ENCODE measurements around the gene ALDH1L1.

DNA sequence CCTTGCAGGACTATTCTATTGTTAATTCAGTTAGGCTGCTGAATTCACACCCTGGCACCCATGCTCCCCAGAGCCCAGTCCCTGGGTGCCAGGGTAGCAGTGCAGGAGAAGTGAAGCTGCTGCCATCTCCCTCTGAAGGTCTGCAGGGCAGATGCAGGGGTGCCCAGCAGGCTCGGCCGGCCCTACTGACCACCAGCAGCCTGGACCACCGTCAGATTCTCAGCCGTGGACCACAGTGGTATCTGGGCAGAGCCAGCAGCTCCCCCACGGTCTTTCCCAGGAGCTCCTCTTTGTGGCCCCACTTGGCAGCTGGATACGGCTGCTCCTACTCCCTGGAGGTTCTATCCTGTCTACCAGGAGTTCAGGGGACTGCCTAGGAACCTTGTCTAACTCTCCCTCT, 46.8 kb downstream of the ALDH1L1 start:
- TF ChIP-seq, protein P1, sequence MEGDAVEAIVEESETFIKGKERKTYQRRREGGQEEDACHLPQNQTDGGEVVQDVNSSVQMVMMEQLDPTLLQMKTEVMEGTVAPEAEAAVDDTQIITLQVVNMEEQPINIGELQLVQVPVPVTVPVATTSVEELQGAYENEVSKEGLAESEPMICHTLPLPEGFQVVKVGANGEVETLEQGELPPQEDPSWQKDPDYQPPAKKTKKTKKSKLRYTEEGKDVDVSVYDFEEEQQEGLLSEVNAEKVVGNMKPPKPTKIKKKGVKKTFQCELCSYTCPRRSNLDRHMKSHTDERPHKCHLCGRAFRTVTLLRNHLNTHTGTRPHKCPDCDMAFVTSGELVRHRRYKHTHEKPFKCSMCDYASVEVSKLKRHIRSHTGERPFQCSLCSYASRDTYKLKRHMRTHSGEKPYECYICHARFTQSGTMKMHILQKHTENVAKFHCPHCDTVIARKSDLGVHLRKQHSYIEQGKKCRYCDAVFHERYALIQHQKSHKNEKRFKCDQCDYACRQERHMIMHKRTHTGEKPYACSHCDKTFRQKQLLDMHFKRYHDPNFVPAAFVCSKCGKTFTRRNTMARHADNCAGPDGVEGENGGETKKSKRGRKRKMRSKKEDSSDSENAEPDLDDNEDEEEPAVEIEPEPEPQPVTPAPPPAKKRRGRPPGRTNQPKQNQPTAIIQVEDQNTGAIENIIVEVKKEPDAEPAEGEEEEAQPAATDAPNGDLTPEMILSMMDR (IDR thresholded peaks at IDR 0.05; ENCODE audit: control extremely low read depth in 1 of 3, insufficient read depth in 1 of 3, low read depth in 1 of 3, low read length in 3 of 3), result no peak
- TF ChIP-seq EZH2 (IDR thresholded peaks at IDR 0.05; ENCODE audit: low read depth, low read length, severe bottlenecking), result no peak
- TF ChIP-seq CEBPB (IDR thresholded peaks at IDR 0.05; ENCODE audit: low read depth, low read length), result no peak
- TF ChIP-seq POLR2A (IDR thresholded peaks at IDR 0.05; ENCODE audit: control extremely low read depth in 1 of 2, low read depth in 2 of 2, low read length in 2 of 2), result no peak
- TF ChIP-seq MAFK (IDR thresholded peaks at IDR 0.05; ENCODE audit: low read depth, low read length), result no peak
- TF ChIP-seq EP300 (IDR thresholded peaks at IDR 0.05; ENCODE audit: borderline replicate concordance in 1 of 2, low read depth in 2 of 2, low read length in 2 of 2), result no peak
- TF ChIP-seq FOSL1 (IDR thresholded peaks at IDR 0.05; ENCODE audit: insufficient read depth, low read depth, low read length), result no peak
- TF ChIP-seq JUN (IDR thresholded peaks at IDR 0.05; ENCODE audit: low read depth, low read length), result no peak
